Measurements from ENCODE around the gene CR2. TPM values are rescaled to one million over a fixed set of nuclear protein-coding genes. Genes with fewer than 3 reads are reported as not detected.
"Not testable (repeated sequence)": the region's sequence is repeated elsewhere in the genome, so short reads cannot be mapped to it uniquely, and the experiment has no call there.

CR2 gene
- total RNA-seq, 1 experiment from 2014 or later: 0.04 TPM

GRCh38 chr1:207428783-207429182 is 25.3 kb upstream of the CR2 start:
- H3K9me3 ChIP-seq (replicated peaks): no peaks in the 10 kb centered on the region; the same call in 1 of the 2 replicates
- H3K4me1 ChIP-seq: no peaks in the 10 kb centered on the region
- no peak overlapping the region for H3K4me3 ChIP-seq
- no peaks in the 10 kb centered on the region for H3K36me3 ChIP-seq
- H3K27ac ChIP-seq: no peak overlapping the region
- DNase-seq: no peak
- H3K27me3 ChIP-seq: peaks cover 7% of the 10 kb centered on the region

GRCh38 chr1:207429963-207430362 is 24.2 kb upstream of the CR2 start:
- Histone ChIP-seq H3K4me1 (no peaks in the 10 kb centered on the region), H3K4me3 (no peak overlapping the region), H3K27me3 (peaks cover 11% of the 10 kb centered on the region), H3K36me3 (no peaks in the 10 kb centered on the region), H3K9me3 (replicated peaks) (no peaks in the 10 kb centered on the region; the same call in 1 of the 2 replicates), H3K27ac (no peak overlapping the region)
- DNase-seq: no peak

- H3K36me3 ChIP-seq: no peaks in the 10 kb centered on the region
- H3K27ac ChIP-seq: no peak overlapping the region
- H3K9me3 ChIP-seq (replicated peaks): no peaks in the 10 kb centered on the region; the same call in 1 of the 2 replicates
- no peaks in the 10 kb centered on the region for H3K4me1 ChIP-seq
- H3K27me3 ChIP-seq: peaks cover 11% of the 10 kb centered on the region
- no peak for DNase-seq
- H3K4me3 ChIP-seq: no peak overlapping the region
These were observed 23.5 kb upstream of the CR2 start for GRCh38 chr1:207430602-207431001.

GRCh38 chr1:207431508-207431907 is 22.6 kb upstream of the CR2 start:
- no peak for DNase-seq
- Histone ChIP-seq H3K27me3 (peaks cover 11% of the 10 kb centered on the region), H3K27ac (no peak overlapping the region), H3K4me3 (no peak overlapping the region), H3K36me3 (no peaks in the 10 kb centered on the region), H3K4me1 (no peaks in the 10 kb centered on the region), H3K9me3 (replicated peaks) (no peaks in the 10 kb centered on the region; the same call in 1 of the 2 replicates)

GRCh38 chr1:207433435-207433834 is 20.7 kb upstream of the CR2 start:
- H3K27me3 ChIP-seq: peaks cover 11% of the 10 kb centered on the region
- no peaks in the 10 kb centered on the region for H3K36me3 ChIP-seq
- no peak for DNase-seq
- no peaks in the 10 kb centered on the region for H3K4me1 ChIP-seq
- H3K9me3 ChIP-seq (replicated peaks): no peaks in the 10 kb centered on the region
- no peak overlapping the region for H3K27ac ChIP-seq
- no peak overlapping the region for H3K4me3 ChIP-seq

- H3K36me3 ChIP-seq; DNase-seq; H3K4me1 ChIP-seq; H3K27ac ChIP-seq; H3K4me3 ChIP-seq; H3K9me3 ChIP-seq (replicated peaks): not testable (repeated sequence)
- H3K27me3 ChIP-seq: peaks cover 11% of the 10 kb centered on the region
These were observed 17.4 kb upstream of the CR2 start for GRCh38 chr1:207436746-207437145.

GRCh38 chr1:207440626-207441025 is 13.5 kb upstream of the CR2 start:
- H3K27ac ChIP-seq: no peak overlapping the region
- no peaks in the 10 kb centered on the region for H3K9me3 ChIP-seq (replicated peaks)
- H3K4me1 ChIP-seq: no peaks in the 10 kb centered on the region
- H3K36me3 ChIP-seq: no peaks in the 10 kb centered on the region
- no peak for DNase-seq
- H3K4me3 ChIP-seq: no peak overlapping the region
- H3K27me3 ChIP-seq: no peaks in the 10 kb centered on the region

GRCh38 chr1:207444514-207445217 is 9.5 kb upstream of the CR2 start:
- Histone ChIP-seq H3K9me3 (replicated peaks) (no peaks in the 10 kb centered on the region), H3K27me3 (peaks cover 6% of the 10 kb centered on the region; the same call in 1 of the 2 replicates), H3K4me3 (no peak overlapping the region), H3K36me3 (no peaks in the 10 kb centered on the region), H3K27ac (no peak overlapping the region), H3K4me1 (no peaks in the 10 kb centered on the region)
- no peak for DNase-seq

GRCh38 chr1:207453710-207454045 is 450 bp upstream of the CR2 start:
- Histone ChIP-seq H3K27me3 (peaks cover 4% of the 10 kb centered on the region; the same call in 1 of the 2 replicates), H3K4me1 (no peaks in the 10 kb centered on the region), H3K4me3 (no peak overlapping the region), H3K9me3 (replicated peaks) (no peaks in the 10 kb centered on the region), H3K36me3 (no peaks in the 10 kb centered on the region), H3K27ac (no peak overlapping the region)
- no peak for DNase-seq

GRCh38 chr1:207455183-207455754 is 1.1 kb downstream of the CR2 start:
- H3K4me3 ChIP-seq: no peak overlapping the region
- H3K27me3 ChIP-seq: peaks cover 12% of the 10 kb centered on the region
- no peaks in the 10 kb centered on the region for H3K9me3 ChIP-seq (replicated peaks)
- DNase-seq: no peak
- H3K36me3 ChIP-seq: no peaks in the 10 kb centered on the region
- no peak overlapping the region for H3K27ac ChIP-seq
- H3K4me1 ChIP-seq: no peaks in the 10 kb centered on the region

- H3K4me1 ChIP-seq: no peaks in the 10 kb centered on the region
- no peaks in the 10 kb centered on the region for H3K9me3 ChIP-seq (replicated peaks)
- H3K4me3 ChIP-seq: no peak overlapping the region
- H3K27me3 ChIP-seq: peaks cover 8% of the 10 kb centered on the region; the same call in 1 of the 2 replicates
- DNase-seq: no peak
- no peaks in the 10 kb centered on the region for H3K36me3 ChIP-seq
- H3K27ac ChIP-seq: no peak overlapping the region
These were observed 4.3 kb downstream of the CR2 start for GRCh38 chr1:207458414-207458813.

- Histone ChIP-seq H3K4me1 (no peaks in the 10 kb centered on the region), H3K27me3 (peaks cover 8% of the 10 kb centered on the region; the same call in 1 of the 2 replicates), H3K27ac (no peak overlapping the region), H3K9me3 (replicated peaks) (no peaks in the 10 kb centered on the region), H3K4me3 (no peak overlapping the region), H3K36me3 (no peaks in the 10 kb centered on the region)
- DNase-seq: no peak
These were observed 4.9 kb downstream of the CR2 start for GRCh38 chr1:207459008-207459407.

GRCh38 chr1:207461649-207462048 is 7.5 kb downstream of the CR2 start:
- Histone ChIP-seq H3K9me3 (replicated peaks) (no peaks in the 10 kb centered on the region), H3K4me3 (no peak overlapping the region), H3K27ac (no peak overlapping the region), H3K27me3 (peaks cover 8% of the 10 kb centered on the region; the same call in 1 of the 2 replicates), H3K4me1 (peaks cover 4% of the 10 kb centered on the region; the same call in 1 of the 2 replicates), H3K36me3 (no peaks in the 10 kb centered on the region)
- DNase-seq: no peak

- Histone ChIP-seq H3K27ac (no peak overlapping the region), H3K4me1 (peaks cover 4% of the 10 kb centered on the region; the same call in 1 of the 2 replicates), H3K4me3 (no peak overlapping the region), H3K36me3 (no peaks in the 10 kb centered on the region), H3K27me3 (peaks cover 8% of the 10 kb centered on the region; the same call in 1 of the 2 replicates), H3K9me3 (replicated peaks) (no peaks in the 10 kb centered on the region)
- no peak for DNase-seq
These were observed 8.4 kb downstream of the CR2 start for GRCh38 chr1:207462535-207462934.

- Histone ChIP-seq H3K4me1 (peaks cover 4% of the 10 kb centered on the region; the same call in 1 of the 2 replicates), H3K27me3 (peaks cover 8% of the 10 kb centered on the region; the same call in 1 of the 2 replicates), H3K4me3 (no peak overlapping the region), H3K27ac (no peak overlapping the region), H3K9me3 (replicated peaks) (no peaks in the 10 kb centered on the region), H3K36me3 (no peaks in the 10 kb centered on the region)
- DNase-seq: no peak
These were observed 8.9 kb downstream of the CR2 start for GRCh38 chr1:207463021-207463420.
